Activated T-cell treated with anti-CD3 and anti-CD28 coated beads for 24 hours (primary cell): Measurements from ENCODE around the gene LHPP.

ENCODE experiments used
- DNase-seq: peaks from one replicate; pipeline ENCODE4 v3.0.0-alpha.2; 2020; ENCODE audit warnings: low read depth

LHPP gene

DNA sequence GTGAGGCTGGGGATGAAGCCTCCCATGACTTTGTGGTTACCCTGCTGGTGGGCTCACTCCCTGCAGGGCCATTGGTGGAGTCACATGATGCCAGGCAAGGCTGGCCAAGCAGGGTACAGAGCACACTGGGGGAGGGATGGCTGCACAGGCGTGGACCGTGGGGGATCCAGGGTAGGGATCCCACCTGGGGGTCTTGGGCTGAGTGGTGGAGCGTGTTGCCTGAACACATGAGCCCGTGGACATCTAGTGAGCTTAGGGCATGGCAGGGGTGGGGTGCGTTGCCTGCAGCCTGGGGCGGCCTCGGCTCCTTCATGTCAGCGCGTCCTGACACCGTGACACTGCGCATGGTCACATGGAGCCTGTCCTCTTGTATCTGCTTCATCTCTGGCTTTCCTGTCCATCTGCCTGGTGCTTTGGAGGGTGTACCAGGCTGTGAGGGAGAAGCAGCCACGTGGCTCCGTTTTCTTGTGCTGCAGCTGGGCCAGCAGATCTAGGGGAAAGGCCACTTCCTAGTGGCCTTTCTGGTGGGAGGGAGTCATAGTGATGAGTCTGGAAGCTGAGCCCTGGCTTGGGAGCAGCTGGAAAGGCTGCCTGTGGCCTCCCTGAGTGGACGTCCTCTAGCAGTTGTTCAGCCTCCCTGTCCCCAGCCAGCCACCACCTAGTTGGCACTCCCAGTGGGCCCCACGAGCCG lies 96.2 kb downstream of the LHPP start:
- no peak for DNase-seq

DNA sequence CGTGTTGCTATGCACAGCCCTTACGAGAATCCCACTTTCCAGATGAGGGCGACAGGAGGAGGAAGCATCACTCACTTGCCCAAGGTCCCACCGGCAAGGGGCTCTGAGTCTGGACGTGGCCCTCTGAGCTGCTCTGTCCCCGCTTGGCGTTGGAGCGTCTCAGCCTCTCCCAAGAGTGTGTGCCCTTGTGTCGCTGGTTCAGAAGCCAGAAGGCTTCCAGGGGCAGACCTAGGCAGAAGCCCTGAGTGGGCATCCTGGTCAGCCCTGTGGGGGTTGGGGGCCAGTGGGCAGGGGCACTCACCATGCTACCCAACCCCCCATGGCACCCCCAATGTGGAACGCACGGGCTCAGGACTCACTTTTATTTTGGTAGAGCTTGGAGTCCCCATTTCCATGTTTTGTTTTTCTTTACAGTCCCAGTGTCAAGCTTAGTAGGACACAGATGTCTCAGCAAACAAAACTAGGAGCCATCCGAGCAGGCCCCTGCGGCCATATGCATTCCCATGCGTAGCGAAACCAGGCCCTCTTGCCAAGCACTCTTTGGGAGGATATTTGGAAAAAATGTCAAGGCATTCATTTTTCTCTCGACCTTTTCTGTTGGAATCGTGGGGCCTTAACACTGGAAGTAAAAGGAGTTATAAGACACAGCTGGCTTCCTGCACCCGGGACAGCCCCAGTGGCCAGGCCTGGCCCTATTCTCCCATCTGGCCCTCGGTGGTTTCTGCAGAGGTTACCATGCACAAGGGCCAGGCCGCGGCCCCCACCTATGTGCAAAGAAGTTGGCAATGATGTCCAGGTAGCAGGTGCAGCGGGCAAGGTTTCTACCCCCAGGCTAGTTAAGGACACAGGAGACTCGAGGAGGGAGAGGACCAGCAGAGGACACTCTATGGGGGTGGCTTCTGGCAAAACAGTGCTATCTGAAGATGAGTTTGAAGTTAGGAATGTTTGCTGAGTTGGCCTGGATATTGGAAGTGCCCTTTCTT lies 97.0 kb downstream of the LHPP start:
- DNase-seq: no peak

DNA sequence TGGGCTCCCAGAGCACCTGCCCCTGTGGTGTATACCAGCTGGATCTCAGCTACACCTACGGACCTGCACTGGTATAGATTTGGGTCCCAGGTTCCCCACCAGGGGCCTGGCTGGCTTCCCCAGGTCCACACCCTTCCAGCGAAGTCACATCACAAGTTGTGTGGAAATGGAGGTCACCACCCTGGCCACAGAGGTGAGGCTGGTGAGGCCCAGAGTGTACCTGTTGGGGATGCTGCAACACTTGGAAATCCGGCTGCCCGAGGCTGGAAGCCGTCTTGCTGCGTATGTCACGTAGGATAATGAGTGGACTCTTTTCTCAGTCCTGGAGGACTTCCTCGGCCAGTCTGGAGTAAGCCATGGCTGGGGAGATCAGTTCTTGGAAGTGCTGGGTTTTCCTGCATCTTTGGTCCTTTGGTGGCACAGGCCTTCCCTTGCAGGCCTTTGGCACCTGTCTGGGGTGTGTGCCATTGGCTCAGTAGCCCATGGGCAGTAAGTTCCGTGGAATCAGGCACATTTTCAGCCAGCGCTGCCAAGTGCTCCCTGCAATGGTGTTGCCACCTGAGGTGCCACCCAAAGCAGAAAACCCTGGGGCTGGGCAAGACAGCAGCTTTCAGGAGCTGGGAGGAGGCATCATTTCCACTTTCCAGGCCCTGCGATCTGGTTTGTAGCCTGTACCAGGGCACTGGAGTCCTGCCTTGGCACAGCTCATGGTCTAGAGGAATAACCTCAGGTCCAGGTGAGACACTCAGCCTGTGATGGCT lies 97.9 kb downstream of the LHPP start:
- DNase-seq: no peak

DNA sequence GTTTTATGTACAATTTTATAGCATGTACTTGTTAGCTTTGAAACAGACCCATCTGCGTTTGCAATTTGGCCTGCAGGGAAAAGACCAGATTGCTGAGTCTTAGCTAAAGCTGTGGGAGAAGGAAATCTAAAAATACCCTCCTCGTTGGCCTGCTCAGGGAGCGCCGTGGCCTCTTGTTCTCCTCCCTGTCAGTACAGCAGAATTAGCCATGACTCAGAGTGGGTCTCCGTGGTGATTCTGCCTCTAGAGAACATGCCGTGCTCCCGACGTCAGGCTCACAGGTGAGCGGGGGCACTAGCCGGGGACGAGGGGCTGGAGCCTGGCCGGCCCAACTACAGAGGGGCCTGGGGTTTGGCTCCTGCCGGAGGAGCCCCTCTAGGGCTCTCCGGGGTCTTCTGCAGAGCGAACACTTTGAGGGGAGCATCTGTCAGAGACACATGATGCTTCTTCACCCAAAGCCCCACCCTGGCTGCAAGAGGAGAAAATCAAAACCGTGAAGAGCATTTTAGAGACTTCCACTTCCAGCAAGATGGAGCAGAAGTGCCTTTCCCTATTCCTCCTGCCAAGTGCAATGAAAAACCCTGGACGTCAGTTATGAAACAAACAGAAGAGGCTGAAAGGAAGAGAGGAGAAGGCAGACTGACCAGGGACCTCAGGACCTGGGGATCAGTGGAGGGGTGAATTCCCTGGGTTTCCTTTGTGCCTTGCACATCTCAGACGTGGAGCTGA lies 98.9 kb downstream of the LHPP start:
- DNase-seq: no peak

DNA sequence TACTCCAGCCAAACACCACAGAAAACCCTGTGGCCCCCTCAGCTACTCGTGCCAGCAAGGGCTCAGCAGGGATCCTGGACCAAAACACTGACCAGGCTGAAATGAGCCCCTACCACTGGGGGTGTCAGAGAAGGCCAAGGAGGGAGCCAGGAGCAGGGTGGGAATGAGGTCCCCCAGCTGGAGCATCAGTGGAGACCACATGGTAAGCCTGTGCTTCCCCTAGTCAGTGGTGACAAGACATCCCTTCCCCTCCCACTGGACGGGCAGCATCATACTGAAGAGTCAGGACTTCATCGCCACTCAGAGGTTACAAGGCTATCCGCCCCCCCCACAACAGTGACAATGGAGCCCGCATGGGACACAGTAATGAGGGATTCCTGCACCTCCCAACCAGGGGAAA lies 99.6 kb downstream of the LHPP start:
- DNase-seq: no peak

DNA sequence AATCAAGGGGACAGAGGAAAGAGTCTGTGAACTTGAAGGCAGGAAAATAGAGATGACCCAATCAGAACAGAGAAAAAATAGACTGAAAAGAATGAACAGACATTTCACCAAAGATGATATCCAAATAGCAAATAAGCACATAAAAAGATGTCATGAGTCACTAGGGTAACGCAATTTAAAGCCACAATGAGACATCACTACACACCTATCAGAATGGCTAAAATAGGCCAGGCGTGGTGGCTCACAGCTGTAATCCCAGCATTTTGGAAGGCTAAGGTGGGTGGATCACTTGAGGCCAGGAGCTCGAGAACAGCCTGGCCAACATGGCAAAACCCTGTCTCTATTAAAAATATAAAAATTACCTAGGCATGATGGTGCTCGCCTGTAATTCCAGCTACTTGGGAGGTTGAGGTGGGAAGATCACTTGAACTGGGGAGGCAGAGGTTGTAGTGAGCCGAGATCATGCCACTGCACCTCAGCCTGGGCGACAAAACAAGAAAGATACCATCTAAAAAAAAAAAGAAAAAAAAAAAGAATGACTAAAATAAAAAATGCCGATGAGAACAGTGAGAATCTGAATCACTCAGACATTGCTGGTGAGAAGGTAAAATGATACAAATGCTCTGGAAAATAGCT lies 100.9 kb downstream of the LHPP start:
- no peak for DNase-seq

DNA sequence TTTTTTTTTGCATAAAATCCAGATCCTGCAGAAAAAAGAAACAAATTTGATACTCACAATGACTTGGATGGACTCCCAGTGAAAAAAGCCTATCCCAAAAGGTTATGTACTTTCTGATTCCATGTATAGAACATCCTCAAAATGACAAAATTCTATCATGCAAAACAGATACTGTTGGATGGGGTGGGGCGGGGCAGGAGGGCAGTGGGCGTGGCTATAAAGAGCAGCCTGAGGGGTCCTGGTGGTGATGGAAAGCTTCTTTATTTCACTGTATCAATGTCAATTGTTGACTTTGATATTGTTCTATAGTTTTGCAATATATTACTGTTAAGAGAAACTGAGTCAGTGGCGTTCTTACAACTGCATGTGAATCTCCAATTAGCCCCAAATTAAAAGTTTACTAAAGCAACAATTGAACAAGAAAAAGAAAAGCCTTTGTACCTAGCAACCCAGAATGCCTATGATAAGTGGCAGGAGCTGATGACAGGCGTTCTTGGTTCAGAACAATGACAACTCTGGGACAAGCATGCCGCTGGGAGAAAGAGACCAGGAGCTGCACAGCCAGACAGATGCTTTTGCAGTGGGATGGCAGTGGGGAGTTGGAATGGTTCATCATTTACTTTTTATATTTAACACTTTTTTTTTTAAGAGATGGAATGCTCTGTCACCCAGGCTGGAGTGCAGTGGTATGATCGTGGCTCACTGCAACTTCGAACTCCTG lies 101.9 kb downstream of the LHPP start:
- no peak for DNase-seq

DNA sequence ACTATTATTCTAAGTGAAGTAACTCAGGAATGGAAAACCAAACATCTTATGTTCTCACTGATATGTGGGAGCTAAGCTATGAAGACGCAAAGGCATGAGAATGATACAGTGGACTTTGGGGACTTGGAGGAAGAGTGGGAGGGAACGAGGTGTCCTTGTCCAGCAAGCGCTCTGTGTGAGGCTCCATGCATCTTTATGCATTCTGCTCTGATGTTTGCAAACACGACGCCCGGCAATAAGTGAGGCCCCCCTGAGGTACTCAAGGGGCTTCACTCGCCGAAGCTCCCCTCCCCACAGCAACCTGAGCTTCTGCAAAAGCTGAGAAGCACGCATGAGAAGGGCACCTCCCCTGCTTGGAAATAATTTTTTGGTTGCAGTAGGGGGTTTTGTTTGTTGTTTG lies 103.3 kb downstream of the LHPP start:
- DNase-seq: no peak

DNA sequence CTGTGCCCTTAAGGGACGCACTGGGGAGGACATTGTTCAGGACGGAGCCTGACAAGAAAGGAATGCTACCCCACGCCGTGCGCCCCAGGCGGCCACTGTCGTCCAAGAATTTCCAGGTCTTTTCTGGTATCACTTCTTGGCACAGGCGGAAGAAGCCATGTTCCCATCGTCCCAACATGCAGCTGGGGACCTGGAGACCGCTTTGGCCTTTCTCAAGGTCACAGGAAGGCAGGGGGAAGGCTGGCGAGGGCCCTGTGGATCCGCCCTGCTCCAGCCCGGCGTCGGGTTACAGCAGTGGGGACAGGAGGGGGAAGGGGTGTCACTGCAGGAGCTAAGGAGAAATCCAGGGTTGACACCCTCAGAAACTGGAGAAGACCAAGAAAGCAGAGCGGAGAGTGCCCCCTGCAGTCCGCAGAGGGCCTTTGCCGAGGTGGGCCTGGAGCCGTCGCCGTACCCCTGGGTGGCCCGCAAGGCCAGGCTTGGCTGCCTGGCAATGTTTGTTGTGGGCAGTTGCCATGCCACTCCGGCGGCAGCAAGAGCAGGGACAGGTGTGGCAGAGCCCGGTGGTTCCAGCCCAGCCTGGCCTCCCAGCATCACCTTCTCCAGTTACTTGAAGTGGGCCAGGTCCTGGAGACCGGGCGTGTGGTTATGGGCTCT lies 104.1 kb downstream of the LHPP start:
- no peak for DNase-seq

DNA sequence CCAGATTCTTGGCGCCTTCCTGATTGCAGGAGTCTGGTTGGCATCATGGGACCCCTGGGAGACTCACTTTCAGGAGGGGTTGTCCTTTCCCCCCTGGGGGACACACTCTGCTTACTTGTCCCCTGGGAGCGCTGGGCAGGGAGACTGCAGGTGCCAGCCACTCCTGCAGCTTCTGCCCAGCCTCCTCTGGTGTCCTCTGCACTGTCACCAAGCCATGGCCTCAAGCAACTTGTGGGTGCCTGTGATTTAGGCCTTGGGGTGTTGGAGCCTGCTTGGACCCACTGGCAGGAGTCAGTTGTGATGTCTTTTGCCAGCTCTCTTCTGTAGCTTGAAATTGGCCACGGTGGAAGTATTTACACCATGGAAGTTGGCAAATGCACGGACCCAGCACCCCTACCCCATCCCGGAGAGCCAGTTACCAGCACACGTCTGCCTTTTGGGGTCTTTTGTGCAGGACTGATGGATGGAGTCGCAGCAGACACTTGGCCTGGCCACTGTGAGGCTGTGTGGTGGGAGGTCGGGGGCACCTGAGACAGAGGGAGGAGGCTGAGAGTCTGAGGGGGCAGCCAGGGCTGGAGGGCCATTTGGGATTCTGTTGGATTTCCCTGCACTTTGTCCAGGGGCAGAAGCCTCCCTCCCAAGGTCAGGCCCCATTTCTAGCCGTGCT lies 104.7 kb downstream of the LHPP start:
- no peak for DNase-seq

DNA sequence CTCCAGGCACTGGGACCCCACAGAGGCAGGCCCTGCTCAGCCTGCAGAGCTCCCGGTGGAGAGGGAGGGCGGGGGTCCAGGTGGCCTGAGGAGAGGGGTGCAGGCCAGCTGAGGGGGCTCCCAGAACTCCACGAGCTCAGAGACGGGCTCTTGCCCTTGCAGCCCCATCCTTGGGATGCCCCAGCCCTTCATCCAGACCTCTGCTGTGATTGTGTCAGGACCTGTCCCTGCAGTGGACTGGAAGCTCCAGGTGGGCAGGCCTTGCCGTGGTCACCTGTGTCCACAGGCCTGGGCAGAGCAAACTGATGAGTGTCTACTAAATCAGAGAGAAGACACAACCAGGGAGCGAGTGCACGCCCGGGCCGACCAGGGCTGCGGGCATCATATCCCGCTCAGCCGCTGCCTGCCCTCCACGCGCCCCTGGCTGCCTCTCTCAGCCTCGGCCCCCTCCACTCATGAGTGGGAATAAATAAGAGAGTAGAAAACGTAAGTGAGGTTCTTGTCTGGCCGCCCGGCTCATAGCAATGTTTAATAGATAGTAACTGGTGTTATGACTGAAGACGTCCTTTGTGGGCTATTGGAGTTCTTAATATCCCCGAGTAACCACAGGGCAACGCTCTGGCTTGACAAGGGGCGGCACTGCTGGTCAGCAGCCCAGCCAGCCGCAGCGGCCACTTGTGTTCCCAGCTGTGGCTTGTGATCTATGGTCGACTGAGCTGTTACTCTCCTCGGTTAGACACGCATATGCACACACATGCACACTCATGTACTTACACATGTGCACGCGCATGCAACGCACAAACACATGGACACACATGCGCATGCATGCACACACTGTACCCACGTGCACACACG lies 105.6 kb downstream of the LHPP start:
- no peak for DNase-seq

DNA sequence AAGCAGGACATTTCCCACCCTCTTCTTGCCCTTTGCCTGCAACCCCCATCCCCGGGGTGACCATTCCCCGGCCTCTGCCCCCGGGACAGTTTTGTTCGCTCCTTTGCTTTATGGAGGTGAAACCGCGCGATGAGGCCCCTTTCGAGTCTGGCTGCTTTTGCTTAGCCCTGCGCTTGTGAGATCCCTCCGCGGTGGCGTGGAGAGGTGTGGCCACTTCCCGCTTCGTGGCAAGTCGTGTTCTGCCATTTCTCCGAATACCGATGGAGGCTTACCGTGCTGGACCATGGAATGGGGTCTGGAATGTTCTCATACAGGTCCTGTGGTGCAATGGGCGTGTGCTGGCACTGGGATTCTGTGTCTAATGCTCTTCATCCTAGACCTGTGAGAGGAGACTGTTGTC lies 106.7 kb downstream of the LHPP start:
- no peak for DNase-seq

DNA sequence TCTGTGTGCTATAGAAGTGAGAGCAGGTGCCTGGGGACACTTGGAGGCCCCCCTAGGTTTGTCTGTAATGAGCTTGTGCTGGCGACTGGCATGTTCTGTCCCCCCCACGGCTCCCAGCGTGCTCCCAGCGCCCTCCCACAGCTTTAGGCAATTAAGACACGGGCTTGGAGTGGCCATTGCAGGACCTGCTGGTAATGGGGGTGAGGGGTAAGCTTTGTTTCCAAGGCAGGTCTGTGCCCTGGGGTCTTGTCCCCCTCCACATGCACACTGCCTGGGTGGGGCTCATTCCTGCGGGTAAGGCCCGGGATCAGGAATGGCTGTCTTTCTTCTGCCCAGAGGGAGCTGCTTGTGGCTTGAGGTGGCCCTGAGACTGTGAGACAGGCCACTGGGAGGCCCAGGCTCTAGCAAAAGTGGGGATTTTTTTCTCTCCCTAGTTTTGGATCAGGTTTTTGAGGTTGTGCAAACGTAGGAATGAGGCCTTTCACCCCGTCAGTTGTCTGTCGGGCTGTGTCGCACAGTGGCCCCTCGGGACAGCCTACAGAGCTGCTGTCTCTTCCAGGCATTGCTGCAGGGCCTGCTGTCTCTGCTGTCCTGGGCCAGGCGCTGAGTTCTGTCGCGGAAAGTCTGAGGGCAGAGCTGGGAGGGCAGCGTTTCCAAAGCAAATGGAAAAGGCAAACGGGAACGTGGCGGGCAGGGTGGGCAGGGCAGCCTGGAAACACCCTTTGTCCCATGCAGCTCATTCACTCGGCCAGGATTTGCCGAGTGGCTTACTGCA lies 107.4 kb downstream of the LHPP start:
- DNase-seq: no peak

DNA sequence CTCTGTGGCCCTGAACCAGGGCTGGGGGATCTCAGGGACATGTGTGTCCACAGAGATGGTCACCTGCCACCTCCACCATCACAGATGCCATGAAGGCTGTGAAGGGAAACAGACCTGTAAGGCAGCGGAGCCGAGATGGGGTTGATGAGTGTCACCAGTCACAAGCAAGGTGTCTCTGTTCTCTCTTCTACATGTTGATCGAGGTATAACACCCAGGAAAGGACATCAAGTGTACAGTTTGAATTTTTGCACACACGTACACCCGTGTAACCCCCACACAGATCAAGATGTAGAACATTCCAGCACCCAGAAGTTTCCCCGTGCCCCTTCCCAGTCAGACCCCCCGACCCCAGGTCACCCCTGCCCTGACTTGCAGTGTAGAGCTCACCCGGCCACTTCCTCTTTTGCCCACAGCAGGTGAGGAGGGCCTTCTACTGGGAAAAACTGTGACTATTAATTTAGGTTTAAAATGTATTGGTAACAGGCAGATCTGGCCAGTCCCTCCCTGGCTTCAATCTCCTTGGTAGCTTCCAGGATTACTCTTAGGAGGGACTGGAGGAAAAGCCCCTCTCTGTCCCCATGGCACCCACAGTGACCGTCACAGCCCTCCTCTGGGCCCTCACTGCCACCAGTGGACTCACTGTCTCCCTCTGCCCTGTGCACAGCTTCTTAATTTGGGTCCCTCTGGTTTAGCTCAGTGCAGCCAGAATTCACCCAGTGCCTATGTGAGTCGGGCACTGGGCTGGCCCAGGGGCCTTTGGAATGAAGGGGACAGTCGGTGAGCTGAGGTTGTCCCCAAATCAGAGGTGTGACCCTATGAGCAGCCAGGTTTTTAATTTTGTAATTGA lies 108.2 kb downstream of the LHPP start:
- no peak for DNase-seq

DNA sequence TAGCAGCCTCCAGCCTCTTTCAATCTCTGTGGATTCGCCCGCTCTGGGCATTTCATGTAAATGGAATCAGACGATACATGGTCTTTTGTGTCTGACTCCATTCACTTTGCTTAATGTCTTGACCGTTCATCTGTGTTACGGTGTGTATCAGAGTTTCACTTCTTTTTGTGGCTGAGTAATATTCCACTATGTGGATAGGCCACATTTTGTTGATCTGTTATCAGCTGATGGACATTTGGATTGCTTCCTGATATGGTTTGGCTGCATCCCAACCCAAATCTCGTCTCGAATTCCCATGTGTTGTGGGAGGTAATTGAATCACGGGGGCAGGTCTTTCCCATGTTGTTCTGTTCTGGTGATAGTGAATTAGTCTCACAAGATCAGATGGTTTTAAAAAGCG lies 109.0 kb downstream of the LHPP start:
- DNase-seq: no peak

DNA sequence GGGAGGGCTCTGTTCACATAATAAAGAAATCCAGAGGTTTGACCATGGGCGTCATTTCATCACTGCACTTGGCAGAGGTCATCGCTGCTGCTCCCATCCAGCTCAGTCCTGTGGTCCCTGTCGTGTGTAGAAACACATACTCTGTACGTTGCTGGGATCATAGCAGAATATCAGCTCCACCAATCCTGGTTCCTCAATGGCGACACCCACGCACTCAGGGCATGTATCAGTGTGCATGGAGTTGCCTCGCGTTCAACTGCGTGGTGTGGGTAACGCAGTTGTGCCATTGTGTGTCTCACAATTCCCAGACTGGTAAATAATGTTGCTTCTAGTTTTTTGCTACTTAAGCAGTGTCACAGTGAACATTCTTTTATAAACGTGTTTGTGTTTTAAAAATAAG lies 111.1 kb downstream of the LHPP start:
- DNase-seq: no peak
